Ectodermal cell (in vitro differentiated cells): ENCODE measurements around the gene HDAC2.
"Not testable (repeated sequence)": the region's sequence is repeated elsewhere in the genome, so short reads cannot be mapped to it uniquely, and the experiment has no call there.

Source experiments
- H3K27ac ChIP-seq: 2 replicates; pipeline ENCODE4 v1.7.0; 2013; ENCODE audit warnings: mild to moderate bottlenecking, low read depth, low read length; ENCODE audit not compliant: insufficient read depth, poor library complexity, severe bottlenecking
- H3K27me3 ChIP-seq: 2 replicates; pipeline ENCODE4 v1.7.0; 2013; ENCODE audit warnings: mild to moderate bottlenecking, low read length; ENCODE audit not compliant: insufficient read depth, control insufficient read depth, poor library complexity, severe bottlenecking
- H3K36me3 ChIP-seq: one replicate; pipeline ENCODE4 v1.7.0; 2013; ENCODE audit warnings: low read length; ENCODE audit not compliant: control insufficient read depth, insufficient read depth
- H3K4me1 ChIP-seq: one replicate; pipeline ENCODE4 v1.7.0; 2013; ENCODE audit warnings: low read length; ENCODE audit not compliant: control insufficient read depth, insufficient read depth
- H3K4me3 ChIP-seq: 2 replicates; pipeline ENCODE4 v1.7.0; 2013; ENCODE audit warnings: low read depth, low read length, control low read depth; ENCODE audit not compliant: insufficient read depth
- H3K9me3 ChIP-seq: 2 replicates; pipeline ENCODE4 v1.7.0; 2013; ENCODE audit warnings: mild to moderate bottlenecking, low read length, moderate library complexity; ENCODE audit not compliant: control insufficient read depth
- WGBS, 2 experiments: methylation state at CpG; one replicate each; pipeline ENCODE4 v1.1.7; 2013; ENCODE audit warnings: missing lambda C conversion rate in 2 of 2; 5-methylcytosine and 5-hydroxymethylcytosine counted together

Gene HDAC2

GRCh38 chr6:114000069-114000468 is 29.1 kb upstream of the HDAC2 start:
- no peak overlapping the region for H3K27ac ChIP-seq

DNA sequence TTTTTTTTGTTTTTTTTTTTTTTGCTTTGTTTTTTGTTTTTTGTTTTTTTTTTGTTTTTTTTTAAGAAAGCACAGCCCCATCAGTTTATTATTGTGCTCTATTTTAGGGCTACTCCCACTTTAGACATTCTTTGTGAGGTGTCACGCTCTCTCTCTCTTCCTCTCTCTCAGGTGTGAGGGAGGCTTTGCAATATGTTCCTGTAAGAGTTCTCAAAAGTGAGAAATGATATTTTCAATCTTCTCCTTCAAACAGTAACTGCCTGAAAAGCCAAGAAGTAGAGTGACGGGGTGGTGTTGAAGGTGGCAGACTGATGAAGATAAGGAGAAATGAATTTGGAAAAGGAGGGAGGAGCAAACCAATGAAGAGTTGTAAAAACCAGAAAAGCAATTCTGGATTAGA is 28.3 kb upstream of the HDAC2 start:
- Histone ChIP-seq H3K27me3 (no peaks in the 10 kb centered on the region), H3K27ac (no peak overlapping the region), H3K4me1 (peaks cover 8% of the 10 kb centered on the region), H3K9me3 (no peaks in the 10 kb centered on the region), H3K4me3 (no peak overlapping the region), H3K36me3 (no peaks in the 10 kb centered on the region)
- 88 to 91% methylated on average over 1 to 2 of the region's 2 CpGs for WGBS, 2 experiments

More at GRCh38 chr6:114000069-114000468, 29.1 kb upstream of the HDAC2 start:
- H3K27me3 ChIP-seq = no peaks in the 10 kb centered on the region
- H3K4me3 ChIP-seq = no peak overlapping the region
- peaks cover 8% of the 10 kb centered on the region for H3K4me1 ChIP-seq
- no peaks in the 10 kb centered on the region for H3K36me3 ChIP-seq
- 90 to 94% methylated on average over 2 of the region's 2 CpGs for WGBS, 2 experiments
- no peaks in the 10 kb centered on the region for H3K9me3 ChIP-seq

GRCh38 chr6:113998811-113999210 is 27.9 kb upstream of the HDAC2 start:
- Histone ChIP-seq H3K4me3 (no peak overlapping the region), H3K27ac (no peak overlapping the region), H3K27me3 (no peaks in the 10 kb centered on the region)

GRCh38 chr6:113997116-113997515 is 26.2 kb upstream of the HDAC2 start:
- no peaks in the 10 kb centered on the region for H3K36me3 ChIP-seq
- WGBS, 2 experiments = 96 to 100% methylated on average over 3 of the region's 3 CpGs
- no peak overlapping the region for H3K4me3 ChIP-seq
- no peaks in the 10 kb centered on the region for H3K9me3 ChIP-seq
- peaks cover 8% of the 10 kb centered on the region for H3K4me1 ChIP-seq
- H3K27me3 ChIP-seq = no peaks in the 10 kb centered on the region
- no peak overlapping the region for H3K27ac ChIP-seq

More at GRCh38 chr6:113998811-113999210, 27.9 kb upstream of the HDAC2 start:
- Histone ChIP-seq H3K36me3 (no peaks in the 10 kb centered on the region), H3K4me1 (peaks cover 8% of the 10 kb centered on the region), H3K9me3 (no peaks in the 10 kb centered on the region)

DNA sequence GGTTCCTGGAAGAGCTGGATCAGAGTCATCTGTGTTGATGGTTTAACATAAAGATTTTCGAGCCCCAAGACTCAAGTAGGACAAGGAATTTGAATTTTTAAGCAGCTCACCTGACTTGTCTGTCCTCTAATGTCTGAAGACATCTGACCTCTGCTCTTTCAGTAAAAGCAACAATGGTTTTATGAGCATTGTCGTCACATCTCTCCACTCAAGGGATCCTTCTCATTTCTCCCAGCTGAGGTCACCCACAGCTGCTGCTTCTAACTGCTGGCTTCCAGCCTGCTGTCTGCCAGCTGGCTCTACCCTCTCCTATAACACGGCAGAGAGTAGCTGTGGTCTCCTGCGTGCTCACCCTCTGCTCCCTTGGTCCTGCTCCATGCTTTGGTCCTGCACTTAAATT is 24.7 kb upstream of the HDAC2 start:
- H3K9me3 ChIP-seq = no peaks in the 10 kb centered on the region
- WGBS, 2 experiments = 25 to 28% methylated on average over 4 of the region's 4 CpGs
- H3K27me3 ChIP-seq = no peaks in the 10 kb centered on the region
- peaks cover 8% of the 10 kb centered on the region for H3K4me1 ChIP-seq
- peak overlapping the region; percentile 50 for H3K27ac ChIP-seq
- no peak overlapping the region for H3K4me3 ChIP-seq
- no peaks in the 10 kb centered on the region for H3K36me3 ChIP-seq

GRCh38 chr6:113994934-113995342 is 24.0 kb upstream of the HDAC2 start:
- Histone ChIP-seq H3K27me3 (no peaks in the 10 kb centered on the region), H3K4me1 (peaks cover 8% of the 10 kb centered on the region), H3K9me3 (no peaks in the 10 kb centered on the region), H3K27ac (peak overlapping the region; percentile 50), H3K36me3 (no peaks in the 10 kb centered on the region), H3K4me3 (no peak overlapping the region)

GRCh38 chr6:113989675-113990074 is 18.7 kb upstream of the HDAC2 start:
- Histone ChIP-seq H3K27ac (no peak overlapping the region), H3K27me3 (no peaks in the 10 kb centered on the region), H3K9me3 (no peaks in the 10 kb centered on the region), H3K4me1 (no peaks in the 10 kb centered on the region), H3K36me3 (no peaks in the 10 kb centered on the region), H3K4me3 (no peak overlapping the region)

DNA sequence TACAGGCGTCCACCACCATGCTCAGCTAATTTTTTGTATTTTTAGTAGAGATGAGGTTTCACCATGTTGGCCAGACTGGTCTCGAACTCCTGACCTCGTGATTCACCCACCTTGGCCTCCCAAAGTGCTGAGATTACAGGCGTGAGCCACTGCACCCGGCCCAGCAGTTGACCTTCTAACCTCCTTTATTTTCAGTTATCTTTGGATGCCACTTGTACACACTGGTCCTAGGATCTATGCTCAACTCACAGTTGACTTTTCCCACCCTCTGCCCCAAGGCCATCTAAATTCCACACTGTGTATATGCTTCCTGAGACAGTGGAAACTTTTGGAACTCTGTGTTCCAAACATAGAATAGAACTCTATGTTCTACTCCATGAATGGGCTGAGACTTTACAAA is 11.7 kb upstream of the HDAC2 start:
- not testable (repeated sequence) for H3K27me3 ChIP-seq, H3K4me3 ChIP-seq, H3K36me3 ChIP-seq, H3K9me3 ChIP-seq, H3K27ac ChIP-seq, H3K4me1 ChIP-seq
- 89 to 91% methylated on average over 5 of the region's 5 CpGs for WGBS, 2 experiments

DNA sequence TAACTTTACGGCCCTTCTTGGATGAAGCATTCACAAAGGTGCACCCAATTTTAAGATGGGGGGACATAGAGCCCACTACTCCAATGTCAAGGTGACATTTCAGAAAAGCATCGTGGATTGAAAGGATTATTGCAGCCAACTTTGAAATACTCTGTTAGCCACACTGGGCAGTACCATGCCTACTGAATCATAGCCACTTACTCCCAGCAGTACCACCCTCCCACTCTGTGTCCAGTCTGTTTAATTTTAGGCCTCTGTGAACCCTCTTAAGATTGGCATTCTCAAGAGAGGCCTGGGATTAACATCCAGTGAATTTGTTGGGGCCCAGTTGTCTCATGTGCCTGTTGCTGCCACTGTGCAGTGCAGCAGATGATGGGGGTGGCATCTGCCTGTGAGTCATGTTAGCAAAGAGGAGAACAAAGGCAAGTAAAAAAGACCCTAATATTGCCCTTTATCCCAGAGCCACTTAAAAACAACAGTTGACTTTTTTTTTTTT is 11.2 kb upstream of the HDAC2 start:
- H3K4me3 ChIP-seq = no peak overlapping the region
- H3K27ac ChIP-seq = no peak overlapping the region
- no peaks in the 10 kb centered on the region for H3K36me3 ChIP-seq
- no peaks in the 10 kb centered on the region for H3K4me1 ChIP-seq
- no peaks in the 10 kb centered on the region for H3K27me3 ChIP-seq
- no peaks in the 10 kb centered on the region for H3K9me3 ChIP-seq
- WGBS, 2 experiments = 93 to 98% methylated on average over 2 of the region's 2 CpGs

GRCh38 chr6:113980937-113981554 is 10.1 kb upstream of the HDAC2 start:
- Histone ChIP-seq H3K36me3 (no peaks in the 10 kb centered on the region), H3K27ac (no peak overlapping the region), H3K4me1 (no peaks in the 10 kb centered on the region), H3K9me3 (no peaks in the 10 kb centered on the region), H3K4me3 (no peak overlapping the region), H3K27me3 (no peaks in the 10 kb centered on the region)
- WGBS, 2 experiments = 81 to 86% methylated on average over 2 to 4 of the region's 4 CpGs

GRCh38 chr6:113979937-113980336 is 9.0 kb upstream of the HDAC2 start:
- Histone ChIP-seq H3K27ac (no peak overlapping the region), H3K4me1 (no peaks in the 10 kb centered on the region), H3K4me3 (no peak overlapping the region), H3K9me3 (no peaks in the 10 kb centered on the region), H3K27me3 (no peaks in the 10 kb centered on the region), H3K36me3 (no peaks in the 10 kb centered on the region)
- 76 to 87% methylated on average over 1 of the region's 1 CpG for WGBS, 2 experiments
